ENCODE results near the gene LDB2. TPM values are rescaled to one million over a fixed set of nuclear protein-coding genes. Genes with fewer than 3 reads are reported as not detected.

The LDB2 gene
- total and polyA plus RNA-seq, 2 donors (not counting 3 experiments of a cell fraction or from before 2014, with no cell fraction given), result 127 to 223 TPM

DNA sequence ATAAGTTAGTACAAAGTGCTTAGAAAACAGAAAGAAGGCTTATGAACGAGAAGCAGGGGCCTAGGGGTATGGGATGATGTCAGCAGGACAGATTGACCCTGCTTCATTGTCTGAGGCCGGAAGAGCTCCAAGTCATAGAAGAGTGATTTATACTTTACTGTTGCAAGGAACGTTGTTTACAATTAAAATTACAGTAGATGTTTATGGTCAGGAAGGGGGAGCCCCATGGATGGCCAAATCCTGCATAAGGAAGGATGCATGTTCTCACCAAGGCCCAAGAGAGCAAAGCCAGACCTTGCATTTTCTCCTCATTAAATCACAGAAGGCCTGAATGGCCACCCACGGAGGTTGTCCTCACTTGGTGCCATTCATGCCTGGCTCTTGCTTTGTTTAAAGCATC, 115.3 kb downstream of the LDB2 start:
- no peaks in the 10 kb centered on the region for H3K9me1 ChIP-seq (replicated peaks; ENCODE audit: control insufficient read depth, extremely low read depth, insufficient read depth, low read length)
- H3K4me1 ChIP-seq (ENCODE audit: control insufficient read depth, extremely low read depth, insufficient read depth, low read length), result peaks cover 12% of the 10 kb centered on the region
- no TSS peak for BruUV-seq (replicated peaks)
- no peaks in the 10 kb centered on the region for H4K20me1 ChIP-seq (replicated peaks; ENCODE audit: control insufficient read depth, extremely low read depth, insufficient read depth, low read length)
- H3K79me2 ChIP-seq (ENCODE audit: control insufficient read depth, insufficient read depth, low read length), result no peaks in the 10 kb centered on the region
- peak; percentile 62 for DNase-seq (ENCODE audit: low read depth, low spot score)
- intact Hi-C loops (cut with micrococcal nuclease), result no loop called here
- peak overlapping the region; percentile 35 for H3K9ac ChIP-seq (replicated peaks; ENCODE audit: extremely low read depth, insufficient read depth, low read length)
- FAIRE-seq, result peak; percentile 72
- no peak overlapping the region for H3K4me2 ChIP-seq (ENCODE audit: insufficient read depth, low read length)
- H3K36me3 ChIP-seq (ENCODE audit: control insufficient read depth in 2 of 2, extremely low read depth in 1 of 2, insufficient read depth in 2 of 2, low read length in 2 of 2), result peaks cover 2 to 8% of the 10 kb centered on the region in 2 experiments
- ChIA-PET POLR2A (interaction anchor here (0.6 kb wide), 1 partner anchor 15 kb away, joined by 3 read pairs; no protein-coding TSS in a partner anchor), CTCF (interaction anchor here (0.8 to 1.9 kb wide), 3 partner anchors 10 to 19 kb away, joined by 3 to 5 read pairs (median 3); no protein-coding TSS in a partner anchor)
- H2AFZ ChIP-seq (ENCODE audit: low read depth, low read length), result no peak overlapping the region
- no peaks in the 10 kb centered on the region for H3K9me3 ChIP-seq (replicated peaks; ENCODE audit: control insufficient read depth, insufficient read depth, low read length)
- TF ChIP-seq JUN (IDR thresholded peaks at IDR 0.05; ENCODE audit: borderline replicate concordance, insufficient read depth, insufficient read length, low read depth) (peak; percentile 52), POLR2A (IDR thresholded peaks at IDR 0.05; ENCODE audit: low read depth, low read length) (no peak)
- H3K4me3 ChIP-seq (replicated peaks in 1 of 3; ENCODE audit: insufficient read depth in 1 of 3, low read depth in 1 of 3, low read length in 3 of 3), result no peak overlapping the region
- H3K27me3 ChIP-seq (ENCODE audit: control insufficient read depth in 2 of 2, insufficient read depth in 2 of 2, low read length in 2 of 2), result no peaks in the 10 kb centered on the region
- peak overlapping the region; percentile 29 for H3K27ac ChIP-seq (ENCODE audit: insufficient read depth, low read depth, low read length)
- dilution Hi-C loops (cut with MboI; ENCODE audit: extremely low pct_ligation_motif_present, low sequenced_read_pairs), result no loop called here

DNA sequence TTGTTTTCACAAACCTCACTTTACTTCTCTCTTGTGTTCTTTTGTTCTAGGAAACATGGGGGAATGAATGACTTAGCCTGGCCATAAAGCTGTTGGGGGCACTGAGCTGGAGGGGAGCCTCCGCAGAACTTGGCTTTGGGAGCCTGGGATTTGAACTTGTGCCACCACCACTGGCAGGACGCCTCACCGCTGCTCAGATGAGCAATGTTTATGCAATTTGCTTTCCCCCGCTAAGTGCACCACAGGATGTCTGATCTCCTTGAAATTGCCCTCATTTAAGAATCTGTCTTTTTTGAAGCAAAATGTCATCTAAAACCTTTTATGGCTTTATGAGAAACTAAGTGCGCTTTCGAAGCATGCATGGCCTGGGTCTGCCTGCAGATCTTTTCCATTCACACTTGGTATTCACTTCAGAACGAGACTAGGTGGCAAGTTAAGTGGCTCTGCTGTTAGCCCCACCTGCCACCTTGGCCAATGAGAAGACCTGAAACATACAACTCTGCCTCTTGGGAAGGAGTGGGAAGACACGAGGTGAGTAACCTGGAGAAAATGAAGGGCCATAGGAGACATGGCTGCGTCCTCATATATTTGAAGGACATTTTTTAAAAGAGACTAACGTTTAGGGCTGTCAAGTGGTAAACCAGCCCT, 119.3 kb downstream of the LDB2 start:
- CTCF ChIA-PET, result interaction anchor here (2.2 kb wide), 1 partner anchor 138 kb away, joined by 6 read pairs; no protein-coding TSS in a partner anchor
- Histone ChIP-seq H3K9ac (replicated peaks; ENCODE audit: extremely low read depth, insufficient read depth, low read length) (no peak overlapping the region), H2AFZ (ENCODE audit: low read depth, low read length) (no peak overlapping the region), H3K36me3 (ENCODE audit: control insufficient read depth in 2 of 2, extremely low read depth in 1 of 2, insufficient read depth in 2 of 2, low read length in 2 of 2) (peaks cover 2 to 12% of the 10 kb centered on the region in 2 experiments), H3K27me3 (ENCODE audit: control insufficient read depth in 2 of 2, insufficient read depth in 2 of 2, low read length in 2 of 2) (no peaks in the 10 kb centered on the region), H3K27ac (ENCODE audit: insufficient read depth, low read depth, low read length) (no peak overlapping the region), H3K9me3 (replicated peaks; ENCODE audit: control insufficient read depth, insufficient read depth, low read length) (no peaks in the 10 kb centered on the region), H3K4me1 (ENCODE audit: control insufficient read depth, extremely low read depth, insufficient read depth, low read length) (peaks cover 8% of the 10 kb centered on the region), H4K20me1 (replicated peaks; ENCODE audit: control insufficient read depth, extremely low read depth, insufficient read depth, low read length) (no peaks in the 10 kb centered on the region), H3K4me2 (ENCODE audit: insufficient read depth, low read length) (no peak overlapping the region), H3K9me1 (replicated peaks; ENCODE audit: control insufficient read depth, extremely low read depth, insufficient read depth, low read length) (no peaks in the 10 kb centered on the region), H3K4me3 (replicated peaks in 1 of 3; ENCODE audit: insufficient read depth in 1 of 3, low read depth in 1 of 3, low read length in 3 of 3) (no peak overlapping the region), H3K79me2 (ENCODE audit: control insufficient read depth, insufficient read depth, low read length) (no peaks in the 10 kb centered on the region)
- POLR2A ChIA-PET, result no interaction called here
- TF ChIP-seq FOS (IDR thresholded peaks at IDR 0.05; ENCODE audit: borderline replicate concordance, insufficient read depth, low read length) (no peak), POLR2A (IDR thresholded peaks at IDR 0.05; ENCODE audit: low read depth, low read length) (no peak), JUN (IDR thresholded peaks at IDR 0.05; ENCODE audit: borderline replicate concordance, insufficient read depth, insufficient read length, low read depth) (no peak), GATA2 (IDR thresholded peaks at IDR 0.05; ENCODE audit: insufficient read depth, insufficient read length, low read depth, low read length) (no peak), EZH2 (IDR thresholded peaks at IDR 0.05; ENCODE audit: borderline replicate concordance, low read depth, low read length, severe bottlenecking) (no peak), POLR2AphosphoS5 (IDR thresholded peaks at IDR 0.05; ENCODE audit: insufficient read depth, low read depth, low read length) (no peak), MYC (IDR thresholded peaks at IDR 0.05; ENCODE audit: low read depth, low read length) (no peak)
- TF ChIP-seq, protein P1, sequence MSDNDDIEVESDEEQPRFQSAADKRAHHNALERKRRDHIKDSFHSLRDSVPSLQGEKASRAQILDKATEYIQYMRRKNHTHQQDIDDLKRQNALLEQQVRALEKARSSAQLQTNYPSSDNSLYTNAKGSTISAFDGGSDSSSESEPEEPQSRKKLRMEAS (IDR thresholded peaks at IDR 0.05; ENCODE audit: insufficient read depth, insufficient read length), result no peak
- TF ChIP-seq, protein P2, sequence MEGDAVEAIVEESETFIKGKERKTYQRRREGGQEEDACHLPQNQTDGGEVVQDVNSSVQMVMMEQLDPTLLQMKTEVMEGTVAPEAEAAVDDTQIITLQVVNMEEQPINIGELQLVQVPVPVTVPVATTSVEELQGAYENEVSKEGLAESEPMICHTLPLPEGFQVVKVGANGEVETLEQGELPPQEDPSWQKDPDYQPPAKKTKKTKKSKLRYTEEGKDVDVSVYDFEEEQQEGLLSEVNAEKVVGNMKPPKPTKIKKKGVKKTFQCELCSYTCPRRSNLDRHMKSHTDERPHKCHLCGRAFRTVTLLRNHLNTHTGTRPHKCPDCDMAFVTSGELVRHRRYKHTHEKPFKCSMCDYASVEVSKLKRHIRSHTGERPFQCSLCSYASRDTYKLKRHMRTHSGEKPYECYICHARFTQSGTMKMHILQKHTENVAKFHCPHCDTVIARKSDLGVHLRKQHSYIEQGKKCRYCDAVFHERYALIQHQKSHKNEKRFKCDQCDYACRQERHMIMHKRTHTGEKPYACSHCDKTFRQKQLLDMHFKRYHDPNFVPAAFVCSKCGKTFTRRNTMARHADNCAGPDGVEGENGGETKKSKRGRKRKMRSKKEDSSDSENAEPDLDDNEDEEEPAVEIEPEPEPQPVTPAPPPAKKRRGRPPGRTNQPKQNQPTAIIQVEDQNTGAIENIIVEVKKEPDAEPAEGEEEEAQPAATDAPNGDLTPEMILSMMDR (IDR thresholded peaks at IDR 0.05; ENCODE audit: extremely low read depth in 1 of 2, insufficient read depth in 1 of 2, low read depth in 1 of 2, low read length in 2 of 2), result no peak
- DNase-seq (ENCODE audit: low read depth, low spot score) (no peak), FAIRE-seq (no peak)
- intact Hi-C loops (cut with micrococcal nuclease) (no loop called here), dilution Hi-C loops (cut with MboI; ENCODE audit: extremely low pct_ligation_motif_present, low sequenced_read_pairs) (no loop called here)
- no TSS peak for BruUV-seq (replicated peaks)
